Ovary (tissue), 10 donors: ENCODE data around the gene ZNF534. TPM values are rescaled to one million over a fixed set of nuclear protein-coding genes. Genes with fewer than 3 reads are reported as not detected.
A peak's percentile ranks its signal among the peaks of the same experiment; 100 is the strongest.

ENCODE experiments used
- DNase-seq, 5 donors: peaks; one replicate each; pipeline ENCODE4 v3.0.0-alpha.2; 2019 to 2020
- H3K27ac ChIP-seq, 2 donors: fragments of 200-600 bp; one replicate each; pipeline versions ENCODE4 v1.5.1 to v1.8.0; 2019 to 2022
- H3K27me3 ChIP-seq: fragments of 200-600 bp; one replicate; pipeline ENCODE4 v1.8.0; 2022
- H3K36me3 ChIP-seq: fragments of 200-600 bp; sonication (generic); one replicate; pipeline ENCODE4 v1.5.1; 2019
- H3K4me1 ChIP-seq: one replicate; pipeline ENCODE4 v1.8.1; 2013; ENCODE audit warnings: mild to moderate bottlenecking, moderate library complexity; ENCODE audit not compliant: insufficient read depth
- H3K4me3 ChIP-seq: fragments of 200-600 bp; sonication (generic); one replicate; pipeline ENCODE4 v1.5.1; 2017
- H3K9me3 ChIP-seq, 2 donors: fragments of 200-600 bp in 1 of 2; sonication (generic) in 1 of 2; one replicate each; pipeline versions ENCODE4 v1.5.1 to v1.8.1; 2013 to 2019; ENCODE audit warnings: mild to moderate bottlenecking in 1 of 2, moderate library complexity in 1 of 2
- EP300 ChIP-seq: sonication (generic); formaldehyde crosslinking; IDR thresholded peaks from one replicate; pipeline ENCODE4 v1.6.1; 2017; ENCODE audit warnings: antibody characterized with exemption
- POLR2A ChIP-seq: fragments of 450-650 bp; IDR thresholded peaks from one replicate; pipeline ENCODE4 v1.6.1; 2017; ENCODE audit warnings: antibody characterized with exemption, mild to moderate bottlenecking, moderate library complexity
- WGBS, 3 donors: extraction: QIAGEN DNeasy Blood & Tissue Kit in 1 of 3; methylation state at CpG; one replicate each; pipeline versions ENCODE4 v1.1.5 to v1.1.7; 2013 to 2017; 5-methylcytosine and 5-hydroxymethylcytosine counted together
- intact Hi-C, 4 donors: fragments of 100-400 bp; cut with DNase I; formaldehyde crosslinking; loops; one replicate each; pipeline versions ENCODE4 v1.11.0 to v1.15.1; 2022 to 2023
- long read RNA-seq, 3 donors: library from polyadenylated mRNA in 2 of 3; unstranded in 2 of 3; transcript quantifications; one replicate each; pipeline ENCODE4 v2.0.0 and lab custom pipeline, GENCODE V29; 2021 to 2026
- polyA plus RNA-seq, 2 donors: library from polyadenylated mRNA; stranded (reverse); fragments of 200-250 nt in 1 of 2; fragments of 350-450 nt in 1 of 2; fragmentation: Illumina TruSeq in 1 of 2; extraction: RNeasy Lipid Tissue Mini Kit (QIAGEN cat#74804) in 1 of 2; gene quantifications; one replicate each; pipeline ENCODE4 v1.2.3, GENCODE V29; 2013 to 2014
- total RNA-seq, 7 donors: library from RNA; depleted of rRNA in 2 of 7; stranded (reverse); fragments of >200 nt in 2 of 7; fragmentation: NEBNext Ultra II Directional in 3 of 7; extraction: Animal tissue kit (Norgen Biotek cat#: 25700) in 3 of 7; gene quantifications; one replicate each; pipeline versions ENCODE4 v1.1.0 to v1.2.4, GENCODE V29; 2016 to 2023
- TF ChIP-seq, protein P1 (sequence below), 3 donors: fragments of 450-650 bp in 2 of 3; fragments of 200-600 bp in 1 of 3; IDR thresholded peaks; one replicate each; pipeline versions ENCODE4 v1.5.1 to v1.8.0; 2016 to 2022; ENCODE audit warnings: antibody characterized with exemption in 3 of 3, mild to moderate bottlenecking in 1 of 3
- donor health status: DM: no; HTN: no; CAD: no; lungs with moderate emphysema.
- donor health status: DM: no; HTN: no; CAD: no.
- donor health status: Bipolar disorder and iron deficiency.
- donor health status: DM: yes; HTN: yes; CAD: no.
- donor health status: DM: no; HTN: no; CAD: no.
- donor health status: DM: yes; HTN: yes; CAD: no.

The ZNF534 gene
- total RNA-seq (under 1 TPM; 0.23 to 0.91 (median 0.36) TPM), polyA plus RNA-seq (under 1 TPM; 0.16 to 0.17 TPM)
- long read RNA-seq, donor 1 = 0 reads
- long read RNA-seq, donor 2, partial matches to known transcripts = 5 of 6 reads
- long read RNA-seq, donor 2, other reads (novel, unspliced or antisense) = 0 of 6 reads
- long read RNA-seq, donor 3 = 0 reads

GRCh38 chr19:52428937-52429336, at the start of gene ZNF534:
Gene ZNF534 (plus strand): TSS chr19:52429148. CDS start chr19:52431475, 2,327 bp downstream.
- DNase-seq = no peak
- no peak within 1 kb of the TSS for H3K4me3 ChIP-seq
- H3K9me3 ChIP-seq = peaks cover 0 to 14% of the 10 kb centered on the region in 2 donors
- TF ChIP-seq, protein P1, sequence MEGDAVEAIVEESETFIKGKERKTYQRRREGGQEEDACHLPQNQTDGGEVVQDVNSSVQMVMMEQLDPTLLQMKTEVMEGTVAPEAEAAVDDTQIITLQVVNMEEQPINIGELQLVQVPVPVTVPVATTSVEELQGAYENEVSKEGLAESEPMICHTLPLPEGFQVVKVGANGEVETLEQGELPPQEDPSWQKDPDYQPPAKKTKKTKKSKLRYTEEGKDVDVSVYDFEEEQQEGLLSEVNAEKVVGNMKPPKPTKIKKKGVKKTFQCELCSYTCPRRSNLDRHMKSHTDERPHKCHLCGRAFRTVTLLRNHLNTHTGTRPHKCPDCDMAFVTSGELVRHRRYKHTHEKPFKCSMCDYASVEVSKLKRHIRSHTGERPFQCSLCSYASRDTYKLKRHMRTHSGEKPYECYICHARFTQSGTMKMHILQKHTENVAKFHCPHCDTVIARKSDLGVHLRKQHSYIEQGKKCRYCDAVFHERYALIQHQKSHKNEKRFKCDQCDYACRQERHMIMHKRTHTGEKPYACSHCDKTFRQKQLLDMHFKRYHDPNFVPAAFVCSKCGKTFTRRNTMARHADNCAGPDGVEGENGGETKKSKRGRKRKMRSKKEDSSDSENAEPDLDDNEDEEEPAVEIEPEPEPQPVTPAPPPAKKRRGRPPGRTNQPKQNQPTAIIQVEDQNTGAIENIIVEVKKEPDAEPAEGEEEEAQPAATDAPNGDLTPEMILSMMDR (IDR thresholded peaks at IDR 0.05) = no peak
- TF ChIP-seq POLR2A (no peak), EP300 (no peak)
- intact Hi-C loops = no loop called here
- H3K27me3 ChIP-seq = no peaks in the 10 kb centered on the region
- WGBS, 3 donors = 53 to 81% (median 69%) methylated on average over 27 of the region's 27 CpGs
- no peaks in the 10 kb centered on the region for H3K4me1 ChIP-seq
- H3K27ac ChIP-seq = no peak within 1 kb of the TSS
- no peaks in the 10 kb centered on the region for H3K36me3 ChIP-seq

GRCh38 chr19:52391135-52391534, 37.8 kb upstream of the ZNF534 start:
- H3K9me3 ChIP-seq = peaks cover 0 to 35% of the 10 kb centered on the region in 2 donors
- H3K4me1 ChIP-seq = no peaks in the 10 kb centered on the region
- no peak for DNase-seq
- intact Hi-C loops = no loop called here
- H3K27me3 ChIP-seq = no peaks in the 10 kb centered on the region
- WGBS, 3 donors = 48 to 76% (median 50%) methylated on average over 1 of the region's 1 CpG
- H3K36me3 ChIP-seq = no peaks in the 10 kb centered on the region
- no peak overlapping the region for H3K4me3 ChIP-seq
- H3K27ac ChIP-seq = no peak overlapping the region
- TF ChIP-seq POLR2A (no peak), EP300 (no peak)
- TF ChIP-seq, protein P1 (IDR thresholded peaks at IDR 0.05) = no peak

DNA sequence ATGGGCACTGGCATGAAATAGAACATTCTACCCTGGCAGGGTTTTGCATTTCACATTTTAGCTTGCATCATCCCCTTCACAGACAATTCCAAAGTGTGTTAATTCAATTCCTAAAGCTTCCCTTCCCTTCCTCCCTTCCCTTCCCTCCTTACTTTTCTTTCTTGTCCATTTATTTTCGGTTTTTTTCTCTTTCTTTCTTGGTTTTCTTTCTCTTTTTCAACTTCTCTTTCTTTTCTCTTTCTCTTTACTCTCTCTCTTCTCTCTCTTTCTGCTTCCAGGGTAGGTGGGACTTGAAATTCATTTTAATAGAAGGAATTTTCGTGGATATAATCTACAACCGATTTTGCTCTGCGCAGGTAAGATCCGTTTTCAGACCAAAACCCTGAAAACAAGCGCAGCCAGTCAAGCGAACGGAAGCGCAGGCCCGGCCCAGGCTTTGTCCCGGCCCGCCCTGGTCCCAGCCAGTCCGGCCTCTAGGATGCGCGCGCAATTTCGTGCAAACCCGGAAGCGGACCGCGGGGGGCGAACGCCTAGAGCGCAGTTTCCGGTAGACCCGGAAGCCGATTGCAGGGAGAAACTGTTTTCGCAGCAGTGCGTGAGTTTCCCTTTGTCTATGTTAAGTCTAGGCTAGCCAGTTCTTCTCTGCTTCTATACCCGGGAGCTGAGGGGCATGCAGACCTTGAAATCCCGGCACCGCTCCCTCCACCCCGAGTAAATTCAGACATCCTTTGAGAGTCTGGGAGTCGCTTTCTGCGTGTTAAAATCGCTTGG, 31.5 kb upstream of the ZNF534 start, which contains the start of gene ZNF528:
Gene ZNF528, plus strand, starts transcription at position 540 of the 771 bp plus-strand sequence. CDS start 4,165 bp downstream, outside the sequence.
- Histone ChIP-seq H3K27ac (peak within 1 kb of the TSS in 1 of 2 donors; percentile 32), H3K4me3 (peak within 1 kb of the TSS; percentile 66), H3K27me3 (no peaks in the 10 kb centered on the region), H3K9me3 (peaks cover 0 to 15% of the 10 kb centered on the region in 2 donors), H3K4me1 (peaks cover 1% of the 10 kb centered on the region), H3K36me3 (no peaks in the 10 kb centered on the region)
- WGBS, 3 donors = 1% methylated on average over 36 of the region's 36 CpGs
- DNase-seq = peak; percentile 94 to 98 (median 96)
- no peak for TF ChIP-seq EP300
- TF ChIP-seq POLR2A = peak; percentile 54
- TF ChIP-seq, protein P1 (IDR thresholded peaks at IDR 0.05) = no peak
- intact Hi-C loops = no loop called here

GRCh38 chr19:52398081-52398441, 30.9 kb upstream of the ZNF534 start:
- no peaks in the 10 kb centered on the region for H3K36me3 ChIP-seq
- TF ChIP-seq POLR2A (no peak), EP300 (no peak)
- TF ChIP-seq, protein P1 (IDR thresholded peaks at IDR 0.05) = no peak
- peaks cover 0 to 19% of the 10 kb centered on the region in 2 donors for H3K9me3 ChIP-seq

More at GRCh38 chr19:52398081-52398441, 30.9 kb upstream of the ZNF534 start:
- intact Hi-C loops = no loop called here
- peak in 3 of 5 donors; percentile 8 to 19 (median 16) for DNase-seq
- Histone ChIP-seq H3K4me1 (peaks cover 1% of the 10 kb centered on the region), H3K4me3 (peak overlapping the region; percentile 66), H3K27me3 (no peaks in the 10 kb centered on the region), H3K27ac (peak overlapping the region in 1 of 2 donors; percentile 32)
- 0 to 2% (median 1%) methylated on average over 14 of the region's 14 CpGs for whole genome bisulfite sequencing, 3 donors
